ENCODE measurements around the gene FAF1.

- TF ChIP-seq POLR2A (IDR thresholded peaks at IDR 0.05) (no peak), CTCF (IDR thresholded peaks at IDR 0.05) (no peak)
Measured at GRCh38 chr1:50971748-50972305, 11.8 kb upstream of the FAF1 start.

All from esophagus squamous epithelium (tissue), 4 donors.